ENCODE results near the gene MLYCD. TPM values are rescaled to one million over a fixed set of nuclear protein-coding genes. Genes with fewer than 3 reads are reported as not detected.
"Not testable (repeated sequence)": the region's sequence is repeated elsewhere in the genome, so short reads cannot be mapped to it uniquely, and the experiment has no call there.

The MLYCD gene
- polyA plus RNA-seq, 1 experiment: 2.6 TPM

- ChIA-PET CTCF (interaction anchor here (0.8 to 4.3 kb wide), 3 partner anchors 11 to 57 kb away, joined by 3 to 27 read pairs (median 3); no protein-coding TSS in a partner anchor), POLR2A (no interaction called here)
- H3K4me3 ChIP-seq (ENCODE audit: low read depth, low read length): no peak overlapping the region
- no peak for DNase-seq (ENCODE audit: low read depth)
- no peaks in the 10 kb centered on the region for H3K27me3 ChIP-seq (ENCODE audit: control insufficient read depth, insufficient read depth, low read length)
- no peaks in the 10 kb centered on the region for H3K36me3 ChIP-seq (ENCODE audit: control insufficient read depth, insufficient read depth, low read length)
- no peak for TF ChIP-seq CTCF (IDR thresholded peaks at IDR 0.05; ENCODE audit: insufficient read depth, low read depth, low read length)
Measured at GRCh38 chr16:83937922-83938885, 39.3 kb downstream of the MLYCD start.

- no peaks in the 10 kb centered on the region for H3K36me3 ChIP-seq (ENCODE audit: control insufficient read depth, insufficient read depth, low read length)
- no peak for DNase-seq (ENCODE audit: low read depth)
- H3K27me3 ChIP-seq (ENCODE audit: control insufficient read depth, insufficient read depth, low read length): no peaks in the 10 kb centered on the region
- CTCF ChIA-PET: interaction anchor here (4.3 kb wide), 1 partner anchor 13 kb away, joined by 27 read pairs; no protein-coding TSS in a partner anchor
- POLR2A ChIA-PET: no interaction called here
- H3K4me3 ChIP-seq (ENCODE audit: low read depth, low read length): no peak overlapping the region
- TF ChIP-seq CTCF (IDR thresholded peaks at IDR 0.05; ENCODE audit: insufficient read depth, low read depth, low read length): no peak
Measured at GRCh38 chr16:83939266-83939855, 40.4 kb downstream of the MLYCD start.

- POLR2A ChIA-PET: no interaction called here
- H3K36me3 ChIP-seq (ENCODE audit: control insufficient read depth, insufficient read depth, low read length): no peaks in the 10 kb centered on the region
- H3K4me3 ChIP-seq (ENCODE audit: low read depth, low read length): no peak overlapping the region
- H3K27me3 ChIP-seq (ENCODE audit: control insufficient read depth, insufficient read depth, low read length): no peaks in the 10 kb centered on the region
- DNase-seq (ENCODE audit: low read depth): no peak
- CTCF ChIA-PET: no interaction called here
- TF ChIP-seq CTCF (IDR thresholded peaks at IDR 0.05; ENCODE audit: insufficient read depth, low read depth, low read length): no peak
Measured at GRCh38 chr16:83940119-83940518, 41.2 kb downstream of the MLYCD start.

GRCh38 chr16:83940630-83941378 lies 41.9 kb downstream of the MLYCD start:
- DNase-seq (ENCODE audit: low read depth): no peak
- no peaks in the 10 kb centered on the region for H3K27me3 ChIP-seq (ENCODE audit: control insufficient read depth, insufficient read depth, low read length)
- TF ChIP-seq CTCF (IDR thresholded peaks at IDR 0.05; ENCODE audit: insufficient read depth, low read depth, low read length): no peak
- CTCF ChIA-PET: no interaction called here
- H3K4me3 ChIP-seq (ENCODE audit: low read depth, low read length): no peak overlapping the region
- no peaks in the 10 kb centered on the region for H3K36me3 ChIP-seq (ENCODE audit: control insufficient read depth, insufficient read depth, low read length)
- POLR2A ChIA-PET: no interaction called here

- H3K27me3 ChIP-seq (ENCODE audit: control insufficient read depth, insufficient read depth, low read length); DNase-seq (ENCODE audit: low read depth); H3K36me3 ChIP-seq (ENCODE audit: control insufficient read depth, insufficient read depth, low read length); CTCF ChIA-PET; POLR2A ChIA-PET; H3K4me3 ChIP-seq (ENCODE audit: low read depth, low read length): not testable (repeated sequence)
Measured at GRCh38 chr16:83941546-83941945, 42.6 kb downstream of the MLYCD start.

Measured in BJ (cell line).